CD4-positive, alpha-beta T cell (primary cell): ENCODE results near the gene ELF1. TPM values are rescaled to one million over a fixed set of nuclear protein-coding genes. Genes with fewer than 3 reads are reported as not detected.
A peak's percentile ranks its signal among the peaks of the same experiment; 100 is the strongest.

Source experiments
- ATAC-seq: fragments of 200-7000 bp; cut with Tn5 transposase; one replicate; pipeline ENCODE4 v1.10.0; 2022; ENCODE audit warnings: mild to moderate bottlenecking; ENCODE audit not compliant: poor library complexity
- CTCF ChIA-PET: fragments of 350-600 bp; sonication (Branson Sonifier 250); formaldehyde crosslinking; loops from one replicate; lab custom pipeline; 2021; ENCODE audit warnings: antibody characterized with exemption, inconsistent platforms; lab: Charles Lee
- POLR2A ChIA-PET: fragments of 350-600 bp; sonication (Branson Sonifier 250); formaldehyde crosslinking; loops from one replicate; lab custom pipeline; 2021; ENCODE audit warnings: antibody characterized with exemption, inconsistent platforms; lab: Charles Lee
- DNase-seq, 14 experiments: peaks; one replicate each; pipeline ENCODE4 v3.0.0-alpha.2; 2013 to 2020; ENCODE audit warnings: mixed read lengths in 2 of 14
- H3K27ac ChIP-seq, 2 donors: one replicate each; pipeline versions ENCODE4 v1.5.1 to v1.7.0; 2013; ENCODE audit warnings: low read length in 2 of 2, low read depth in 1 of 2, mild to moderate bottlenecking in 1 of 2
- H3K27me3 ChIP-seq, 2 experiments: 1 replicate in 1 of 2; 2 replicates in 1 of 2; pipeline versions ENCODE4 v1.6.1 to v1.7.0; 2013; ENCODE audit warnings: low read length in 2 of 2, control low read depth in 1 of 2, mild to moderate bottlenecking in 1 of 2, moderate library complexity in 1 of 2; ENCODE audit not compliant: insufficient read depth in 2 of 2, control insufficient read depth in 1 of 2
- H3K36me3 ChIP-seq: one replicate; pipeline ENCODE4 v1.6.1; 2013; ENCODE audit warnings: low read length, control low read depth; ENCODE audit not compliant: insufficient read depth
- H3K4me1 ChIP-seq: one replicate; pipeline ENCODE4 v1.6.1; 2013; ENCODE audit warnings: low read length, control low read depth; ENCODE audit not compliant: insufficient read depth
- H3K4me3 ChIP-seq: one replicate; pipeline ENCODE4 v1.5.1; 2013; ENCODE audit warnings: mild to moderate bottlenecking, low read length, moderate library complexity
- H3K9me3 ChIP-seq, 2 experiments: 1 replicate in 1 of 2; 2 replicates in 1 of 2; pipeline versions ENCODE4 v1.6.1 to v1.7.0; 2013; ENCODE audit warnings: low read length in 2 of 2, mild to moderate bottlenecking in 2 of 2, control low read depth in 1 of 2, moderate library complexity in 1 of 2; ENCODE audit not compliant: control insufficient read depth in 1 of 2, insufficient read depth in 1 of 2
- H3K27ac Mint-ChIP-seq: one replicate; pipeline ENCODE4 v1.8.0; 2020; ENCODE audit warnings: mixed read lengths
- H3K27me3 Mint-ChIP-seq: one replicate; pipeline ENCODE4 v1.8.0; 2021; ENCODE audit warnings: mixed read lengths
- H3K36me3 Mint-ChIP-seq: one replicate; pipeline ENCODE4 v1.8.0; 2021; ENCODE audit warnings: low read depth, mixed read lengths
- H3K4me1 Mint-ChIP-seq: one replicate; pipeline ENCODE4 v1.8.0; 2021; ENCODE audit warnings: low read depth, mixed read lengths
- H3K4me3 Mint-ChIP-seq: one replicate; pipeline ENCODE4 v1.8.0; 2020; ENCODE audit warnings: mild to moderate bottlenecking, mixed read lengths
- H3K9me3 Mint-ChIP-seq: one replicate; pipeline ENCODE4 v1.8.0; 2020; ENCODE audit warnings: mixed read lengths
- CTCF ChIP-seq: fragments of 200-600 bp; IDR thresholded peaks from one replicate; pipeline ENCODE4 v1.8.0; 2022; ENCODE audit warnings: antibody characterized with exemption, mild to moderate bottlenecking
- intact Hi-C, 2 experiments: fragments of 100-400 bp; cut with DNase I in 1 of 2; cut with micrococcal nuclease in 1 of 2; formaldehyde crosslinking; loops; one replicate each; pipeline versions ENCODE4 v1.15.1 to v1.9.0; 2023 to 2025; cut with DNase I, micrococcal nuclease
- total RNA-seq, 174 experiments: library from RNA in 2 of 174; stranded (reverse) in 2 of 174; gene quantifications; one replicate each; pipeline ENCODE4 v1.2.3 and lab custom pipeline; 2021 to 2026

ELF1 gene
- total RNA-seq, 2 experiments from 2014 or later: 354 to 358 TPM

- Histone ChIP-seq H3K4me3 (no peak overlapping the region), H3K4me1 (peaks cover 24% of the 10 kb centered on the region), H3K9me3 (no peaks in the 10 kb centered on the region), H3K27ac (no peak overlapping the region), H3K36me3 (no peaks in the 10 kb centered on the region), H3K27me3 (no peaks in the 10 kb centered on the region)
- DNase-seq: no peak
- ChIA-PET CTCF (interaction anchor here (1.0 to 2.4 kb wide), 3 partner anchors 40 to 84 kb away, joined by 3 to 11 read pairs (median 6); partner anchors contain the start of gene ELF1), POLR2A (interaction anchor here (4.3 kb wide), 1 partner anchor 40 kb away, joined by 103 read pairs; the partner anchor contains the start of gene ELF1)
- Mint-ChIP-seq H3K27ac (peak overlapping the region; percentile 98), H3K9me3 (no peaks in the 10 kb centered on the region), H3K27me3 (peaks cover 14% of the 10 kb centered on the region), H3K4me3 (peak overlapping the region; percentile 95), H3K36me3 (peaks cover 38% of the 10 kb centered on the region), H3K4me1 (peaks cover 72% of the 10 kb centered on the region)
- intact Hi-C loops: loop anchor here in 1 of 2 experiments (5.0 kb wide), 2 partner anchors 136 to 164 kb away; no protein-coding TSS in a partner anchor
- TF ChIP-seq CTCF: no peak
- no peak for ATAC-seq
Observed at GRCh38 chr13:41058295-41059070, 39.4 kb upstream of the ELF1 start.

DNA sequence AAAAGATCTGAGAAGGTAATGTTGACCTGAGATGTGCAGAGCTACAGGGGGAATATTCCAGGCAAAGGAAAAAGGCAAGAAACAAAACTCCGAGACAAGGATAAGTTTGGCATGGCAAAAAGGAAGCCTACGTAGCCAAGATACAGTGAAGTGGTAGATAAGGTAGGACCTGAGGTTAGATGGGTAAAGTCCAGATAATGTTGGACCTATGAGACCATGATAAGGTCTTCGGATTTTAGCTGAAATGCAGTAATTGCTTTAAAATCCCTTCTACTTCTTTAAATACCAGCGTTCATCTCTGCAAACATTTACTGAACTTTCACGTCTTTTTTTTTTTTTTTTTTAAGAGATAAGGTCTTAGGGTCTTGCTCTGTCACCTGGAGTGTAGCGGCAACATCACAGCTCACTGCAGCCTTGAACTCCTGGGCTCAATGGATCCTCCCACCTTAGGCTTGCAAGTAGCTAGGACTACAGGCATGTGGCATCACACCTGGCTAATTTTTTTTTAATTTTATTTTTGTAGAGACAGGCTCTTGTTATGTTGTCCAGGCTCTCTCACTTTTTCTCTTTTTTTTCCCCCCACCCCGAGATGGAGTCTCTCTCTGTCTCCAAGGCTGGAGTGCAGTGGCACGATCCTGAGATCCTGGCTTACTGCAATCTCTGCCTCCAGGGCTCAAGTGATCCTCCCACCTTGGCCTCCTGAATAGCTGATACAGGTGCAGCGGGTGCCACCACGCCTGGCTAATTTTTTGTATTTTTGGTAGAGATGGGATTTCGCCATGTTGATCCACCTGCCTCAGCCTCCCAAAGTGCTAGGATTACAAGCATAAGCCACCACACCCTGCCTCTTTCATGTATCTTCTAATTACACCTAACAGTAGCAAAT lies 38.0 kb upstream of the ELF1 start:
- Mint-ChIP-seq H3K9me3 (no peaks in the 10 kb centered on the region), H3K27ac (peak overlapping the region; percentile 98), H3K27me3 (peaks cover 14% of the 10 kb centered on the region), H3K4me1 (peaks cover 60% of the 10 kb centered on the region), H3K36me3 (peaks cover 28% of the 10 kb centered on the region), H3K4me3 (peak overlapping the region; percentile 64)
- Histone ChIP-seq H3K36me3 (no peaks in the 10 kb centered on the region), H3K9me3 (no peaks in the 10 kb centered on the region), H3K27ac (no peak overlapping the region), H3K27me3 (no peaks in the 10 kb centered on the region), H3K4me1 (peaks cover 20% of the 10 kb centered on the region), H3K4me3 (no peak overlapping the region)
- CTCF ChIA-PET: interaction anchor here (1.8 kb wide), 1 partner anchor 82 kb away, joined by 6 read pairs; no protein-coding TSS in a partner anchor
- no peak for ATAC-seq
- no peak for TF ChIP-seq CTCF
- intact Hi-C loops: loop anchor here in 1 of 2 experiments (5.0 kb wide), 2 partner anchors 135 to 165 kb away; no protein-coding TSS in a partner anchor
- DNase-seq: no peak
- POLR2A ChIA-PET: interaction anchor here (0.9 kb wide), 1 partner anchor 136 kb away, joined by 3 read pairs; no protein-coding TSS in a partner anchor

- no peaks in the 10 kb centered on the region for H3K27me3 ChIP-seq
- DNase-seq: no peak
- Mint-ChIP-seq H3K9me3 (no peaks in the 10 kb centered on the region), H3K27ac (peak overlapping the region; percentile 8), H3K4me3 (no peak overlapping the region), H3K36me3 (peaks cover 19% of the 10 kb centered on the region), H3K27me3 (peaks cover 10% of the 10 kb centered on the region), H3K4me1 (peaks cover 60% of the 10 kb centered on the region)
- no peak overlapping the region for H3K27ac ChIP-seq
- no peak for TF ChIP-seq CTCF
- ATAC-seq: no peak
- ChIA-PET CTCF (interaction anchor here (1.8 to 2.9 kb wide), 2 partner anchors 81 to 82 kb away, joined by 6 to 11 read pairs; no protein-coding TSS in a partner anchor), POLR2A (no interaction called here)
- peaks cover 20% of the 10 kb centered on the region for H3K4me1 ChIP-seq
- H3K36me3 ChIP-seq: no peaks in the 10 kb centered on the region
- H3K4me3 ChIP-seq: no peak overlapping the region
- no peaks in the 10 kb centered on the region for H3K9me3 ChIP-seq
- intact Hi-C loops: loop anchor here in 1 of 2 experiments (5.0 kb wide), 2 partner anchors 134 to 166 kb away; no protein-coding TSS in a partner anchor
Observed at GRCh38 chr13:41056194-41056593, 37.1 kb upstream of the ELF1 start.
